ENCODE data around the gene UNC5B.
A peak's percentile ranks its signal among the peaks of the same experiment; 100 is the strongest.

UNC5B gene

GRCh38 chr10:71314028-71314693, 101.8 kb downstream of the UNC5B start:
- Histone ChIP-seq H3K4me1 (ENCODE audit: low read length) (peaks cover 19% of the 10 kb centered on the region), H3K4me2 (ENCODE audit: low read depth, low read length) (peak overlapping the region; percentile 43), H2AFZ (ENCODE audit: low read length) (peak overlapping the region; percentile 52; the same call in 1 of the 2 replicates), H3K9me2 (replicated peaks; ENCODE audit: insufficient read depth, low read length) (no peaks in the 10 kb centered on the region), H4K20me1 (ENCODE audit: insufficient read depth, low read length) (no peaks in the 10 kb centered on the region), H3K4me3 (ENCODE audit: low read length) (no peak overlapping the region), H3K9ac (ENCODE audit: low read length) (no peak overlapping the region), H3K9me3 (replicated peaks; ENCODE audit: insufficient read depth, low read length) (no peaks in the 10 kb centered on the region), H3K27ac (ENCODE audit: low read length) (no peak overlapping the region), H3K36me3 (replicated peaks; ENCODE audit: insufficient read depth, low read length) (no peaks in the 10 kb centered on the region), H3F3A (ENCODE audit: insufficient read depth, low read length) (peaks cover 12% of the 10 kb centered on the region), H3K27me3 (replicated peaks; ENCODE audit: insufficient read depth, low read length) (peaks cover 4% of the 10 kb centered on the region; the same call in 1 of the 2 replicates), H3K79me2 (ENCODE audit: low read length) (no peaks in the 10 kb centered on the region)
- peak; percentile 44 for DNase-seq
- no peak for TF ChIP-seq EZH2 (optimal IDR thresholded peaks at IDR 0.05; ENCODE audit: low read depth, low read length)
- TF ChIP-seq, protein P1, sequence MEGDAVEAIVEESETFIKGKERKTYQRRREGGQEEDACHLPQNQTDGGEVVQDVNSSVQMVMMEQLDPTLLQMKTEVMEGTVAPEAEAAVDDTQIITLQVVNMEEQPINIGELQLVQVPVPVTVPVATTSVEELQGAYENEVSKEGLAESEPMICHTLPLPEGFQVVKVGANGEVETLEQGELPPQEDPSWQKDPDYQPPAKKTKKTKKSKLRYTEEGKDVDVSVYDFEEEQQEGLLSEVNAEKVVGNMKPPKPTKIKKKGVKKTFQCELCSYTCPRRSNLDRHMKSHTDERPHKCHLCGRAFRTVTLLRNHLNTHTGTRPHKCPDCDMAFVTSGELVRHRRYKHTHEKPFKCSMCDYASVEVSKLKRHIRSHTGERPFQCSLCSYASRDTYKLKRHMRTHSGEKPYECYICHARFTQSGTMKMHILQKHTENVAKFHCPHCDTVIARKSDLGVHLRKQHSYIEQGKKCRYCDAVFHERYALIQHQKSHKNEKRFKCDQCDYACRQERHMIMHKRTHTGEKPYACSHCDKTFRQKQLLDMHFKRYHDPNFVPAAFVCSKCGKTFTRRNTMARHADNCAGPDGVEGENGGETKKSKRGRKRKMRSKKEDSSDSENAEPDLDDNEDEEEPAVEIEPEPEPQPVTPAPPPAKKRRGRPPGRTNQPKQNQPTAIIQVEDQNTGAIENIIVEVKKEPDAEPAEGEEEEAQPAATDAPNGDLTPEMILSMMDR (IDR thresholded peaks at IDR 0.05; ENCODE audit: low read length) = peak; percentile 66

GRCh38 chr10:71314694-71315225, 102.4 kb downstream of the UNC5B start:
- TF ChIP-seq, protein P1 (IDR thresholded peaks at IDR 0.05; ENCODE audit: low read length) = no peak
- peaks cover 12% of the 10 kb centered on the region for H3F3A ChIP-seq (ENCODE audit: insufficient read depth, low read length)
- H3K9ac ChIP-seq (ENCODE audit: low read length) = no peak overlapping the region

DNA sequence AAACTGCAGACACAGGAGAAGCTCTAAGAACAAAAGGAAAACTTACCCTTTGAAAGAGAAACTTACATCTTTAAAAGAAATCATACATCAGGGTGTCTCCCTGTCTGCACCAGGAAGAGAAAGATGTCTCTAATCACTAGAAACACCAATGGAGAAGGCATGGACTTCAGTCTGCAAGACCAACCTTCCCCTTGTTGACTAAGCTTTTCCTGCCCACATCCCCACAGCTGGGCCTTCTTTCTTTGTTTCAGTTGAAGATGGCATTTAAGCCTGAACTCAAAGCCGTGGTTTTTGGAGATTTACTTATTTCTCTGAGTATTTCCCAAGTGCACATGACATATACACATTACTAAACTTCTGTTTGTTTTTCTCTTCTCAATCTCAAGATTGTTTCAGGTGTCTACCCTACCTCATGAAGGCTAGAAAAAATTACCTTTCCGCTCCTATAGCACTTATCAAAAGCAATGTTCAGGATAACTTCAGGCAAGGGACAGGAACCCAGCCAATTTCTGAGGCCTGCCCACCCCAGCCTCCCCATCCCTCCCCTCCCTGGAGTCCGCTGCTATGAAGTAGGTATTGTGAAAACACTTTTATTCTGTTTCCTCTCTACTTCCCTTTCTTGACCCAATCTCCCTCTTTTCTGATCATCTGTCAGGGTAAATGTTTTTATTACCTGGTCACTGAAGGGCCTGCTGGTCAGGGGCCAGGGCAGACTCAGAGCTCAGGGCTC, 103.9 kb downstream of the UNC5B start:
- Histone ChIP-seq H3K9me2 (replicated peaks; ENCODE audit: insufficient read depth, low read length) (no peaks in the 10 kb centered on the region), H3K27me3 (replicated peaks; ENCODE audit: insufficient read depth, low read length) (peaks cover 4% of the 10 kb centered on the region; the same call in 1 of the 2 replicates), H3K9me3 (replicated peaks; ENCODE audit: insufficient read depth, low read length) (no peaks in the 10 kb centered on the region), H3K4me3 (ENCODE audit: low read length) (no peak overlapping the region), H3K79me2 (ENCODE audit: low read length) (no peaks in the 10 kb centered on the region), H2AFZ (ENCODE audit: low read length) (peak overlapping the region; percentile 34; the same call in 1 of the 2 replicates), H3K9ac (ENCODE audit: low read length) (peak overlapping the region; percentile 6; the same call in 1 of the 2 replicates), H3K4me2 (ENCODE audit: low read depth, low read length) (peak overlapping the region; percentile 37), H4K20me1 (ENCODE audit: insufficient read depth, low read length) (no peaks in the 10 kb centered on the region), H3F3A (ENCODE audit: insufficient read depth, low read length) (peaks cover 12% of the 10 kb centered on the region), H3K4me1 (ENCODE audit: low read length) (peaks cover 16% of the 10 kb centered on the region), H3K27ac (ENCODE audit: low read length) (peak overlapping the region; percentile 26; the same call in 1 of the 2 replicates), H3K36me3 (replicated peaks; ENCODE audit: insufficient read depth, low read length) (no peaks in the 10 kb centered on the region)
- peak; percentile 37 for DNase-seq
- TF ChIP-seq EZH2phosphoT487 (IDR thresholded peaks at IDR 0.05; ENCODE audit: low read length) = no peak
- no peak for TF ChIP-seq EZH2 (optimal IDR thresholded peaks at IDR 0.05; ENCODE audit: low read depth, low read length)
- TF ChIP-seq, protein P1 (IDR thresholded peaks at IDR 0.05; ENCODE audit: low read length) = no peak

More at GRCh38 chr10:71314694-71315225, 102.4 kb downstream of the UNC5B start:
- Histone ChIP-seq H3K36me3 (replicated peaks; ENCODE audit: insufficient read depth, low read length) (no peaks in the 10 kb centered on the region), H3K4me2 (ENCODE audit: low read depth, low read length) (peak overlapping the region; percentile 43), H2AFZ (ENCODE audit: low read length) (peak overlapping the region; percentile 52; the same call in 1 of the 2 replicates), H3K4me3 (ENCODE audit: low read length) (no peak overlapping the region), H3K27ac (ENCODE audit: low read length) (no peak overlapping the region), H3K4me1 (ENCODE audit: low read length) (peaks cover 16% of the 10 kb centered on the region), H3K9me2 (replicated peaks; ENCODE audit: insufficient read depth, low read length) (no peaks in the 10 kb centered on the region), H3K27me3 (replicated peaks; ENCODE audit: insufficient read depth, low read length) (peaks cover 4% of the 10 kb centered on the region; the same call in 1 of the 2 replicates), H3K79me2 (ENCODE audit: low read length) (no peaks in the 10 kb centered on the region), H4K20me1 (ENCODE audit: insufficient read depth, low read length) (no peaks in the 10 kb centered on the region), H3K9me3 (replicated peaks; ENCODE audit: insufficient read depth, low read length) (no peaks in the 10 kb centered on the region)
- DNase-seq = no peak
